ENCODE results near the gene FMNL1. TPM values are rescaled to one million over a fixed set of nuclear protein-coding genes. Genes with fewer than 3 reads are reported as not detected.

Gene FMNL1
- total RNA-seq, 4 donors from 2014 or later = 3.2 to 7.6 (median 4.2) TPM

- TF ChIP-seq POLR2A (IDR thresholded peaks at IDR 0.05) = no peak
- TF ChIP-seq CTCF (IDR thresholded peaks at IDR 0.05) = no peak
- no peaks in the 10 kb centered on the region for H3K9me3 ChIP-seq
- H3K27ac ChIP-seq = no peak overlapping the region
- peaks cover 76 to 81% of the 10 kb centered on the region in 2 donors for H3K4me1 ChIP-seq
- no peaks in the 10 kb centered on the region for H3K27me3 ChIP-seq
- WGBS, 2 donors = 96 to 98% methylated on average over 9 to 11 of the region's 11 CpGs
- no peak overlapping the region for H3K4me3 ChIP-seq (replicated peaks in 1 of 3)
- intact Hi-C loops (cut with DNase I) = no loop called here
- peaks cover 7 to 13% of the 10 kb centered on the region in 2 donors for H3K36me3 ChIP-seq
- no peak for DNase-seq
These were observed 68.6 kb downstream of the FMNL1 start for GRCh38 chr17:45290269-45290765.

GRCh38 chr17:45291171-45291805 is 69.6 kb downstream of the FMNL1 start:
- peaks cover 7 to 13% of the 10 kb centered on the region in 2 donors for H3K36me3 ChIP-seq
- TF ChIP-seq CTCF (IDR thresholded peaks at IDR 0.05) (no peak), POLR2A (IDR thresholded peaks at IDR 0.05) (no peak)
- peak; percentile 24 to 34 for DNase-seq
- intact Hi-C loops (cut with DNase I) = no loop called here
- H3K27ac ChIP-seq = peak overlapping the region in 2 of 3 donors; percentile 79 to 82
- peaks cover 80 to 89% of the 10 kb centered on the region in 2 donors for H3K4me1 ChIP-seq
- WGBS, 2 donors = 57 to 77% methylated on average over 5 of the region's 5 CpGs
- H3K4me3 ChIP-seq (replicated peaks in 1 of 3) = no peak overlapping the region
- H3K27me3 ChIP-seq = no peaks in the 10 kb centered on the region
- no peaks in the 10 kb centered on the region for H3K9me3 ChIP-seq

- WGBS, 2 donors = 84 to 87% methylated on average over 10 to 12 of the region's 12 CpGs
- Histone ChIP-seq H3K4me3 (replicated peaks in 1 of 3) (no peak overlapping the region), H3K9me3 (no peaks in the 10 kb centered on the region), H3K4me1 (peaks cover 81 to 91% of the 10 kb centered on the region in 2 donors), H3K27ac (peak overlapping the region; percentile 53 to 82 (median 79)), H3K27me3 (no peaks in the 10 kb centered on the region), H3K36me3 (no peaks in the 10 kb centered on the region)
- intact Hi-C loops (cut with DNase I) = no loop called here
- TF ChIP-seq CTCF (IDR thresholded peaks at IDR 0.05) (no peak), POLR2A (IDR thresholded peaks at IDR 0.05) (no peak)
- no peak for DNase-seq
These were observed 71.2 kb downstream of the FMNL1 start for GRCh38 chr17:45292696-45293412.

GRCh38 chr17:45293413-45294211 is 71.9 kb downstream of the FMNL1 start:
- no peaks in the 10 kb centered on the region for H3K9me3 ChIP-seq
- 49 to 59% methylated on average over 7 to 10 of the region's 10 CpGs for WGBS, 2 donors
- intact Hi-C loops (cut with DNase I) = no loop called here
- H3K27ac ChIP-seq = peak overlapping the region; percentile 53 to 82 (median 79)
- no peak for TF ChIP-seq CTCF (IDR thresholded peaks at IDR 0.05)
- TF ChIP-seq POLR2A (IDR thresholded peaks at IDR 0.05) = no peak
- H3K27me3 ChIP-seq = no peaks in the 10 kb centered on the region
- DNase-seq = peak; percentile 88 to 91
- H3K36me3 ChIP-seq = no peaks in the 10 kb centered on the region
- peaks cover 74 to 86% of the 10 kb centered on the region in 2 donors for H3K4me1 ChIP-seq
- no peak overlapping the region for H3K4me3 ChIP-seq (replicated peaks in 1 of 3)
